HepG2 (cell line): ENCODE data around the gene PTMA. TPM values are rescaled to one million over a fixed set of nuclear protein-coding genes. Genes with fewer than 3 reads are reported as not detected.

Experiments used
- AGO1 ChIP-seq: fragments of 200-400 bp; formaldehyde crosslinking; IDR thresholded peaks from 2 replicates; pipeline ENCODE4 v1.6.1; 2017; ENCODE audit warnings: mild to moderate bottlenecking, low read depth, low read length, moderate library complexity; ENCODE audit not compliant: poor library complexity, severe bottlenecking
- ELF3 ChIP-seq: IDR thresholded peaks from 2 replicates; pipeline ENCODE4 v1.6.1; 2016; ENCODE audit warnings: missing genetic modification reagents, missing compliant biosample characterization
- HOXA5 ChIP-seq: sonication (generic); formaldehyde crosslinking; IDR thresholded peaks from 2 replicates; pipeline ENCODE4 v1.4.0; 2020; ENCODE audit warnings: missing genetic modification reagents
- MATR3 ChIP-seq: sonication (generic); formaldehyde crosslinking; IDR thresholded peaks from 2 replicates; pipeline ENCODE4 v1.4.0; 2020; ENCODE audit warnings: missing genetic modification reagents
- NFIB ChIP-seq: sonication (generic); formaldehyde crosslinking; IDR thresholded peaks from 2 replicates; pipeline ENCODE4 v1.9.0; 2021; ENCODE audit warnings: missing genetic modification reagents, mild to moderate bottlenecking, borderline replicate concordance
- SMARCC2 ChIP-seq: fragments of 450-650 bp; IDR thresholded peaks from 2 replicates; pipeline ENCODE4 v1.6.1; 2017; ENCODE audit warnings: antibody characterized with exemption, mild to moderate bottlenecking
- SMARCE1 ChIP-seq: fragments of 450-650 bp; IDR thresholded peaks from 2 replicates; pipeline ENCODE4 v1.6.1; 2017; ENCODE audit warnings: borderline replicate concordance
- SNAPC2 ChIP-seq: sonication (generic); formaldehyde crosslinking; IDR thresholded peaks from 2 replicates; pipeline ENCODE4 v1.8.1; 2022; ENCODE audit warnings: mild to moderate bottlenecking, missing genetic modification reagents
- TBX2 ChIP-seq: sonication (generic); formaldehyde crosslinking; IDR thresholded peaks from 2 replicates; pipeline ENCODE4 v1.5.0; 2020; ENCODE audit warnings: missing genetic modification reagents, mild to moderate bottlenecking, borderline replicate concordance
- ZNF264 ChIP-seq: sonication (generic); formaldehyde crosslinking; IDR thresholded peaks from 2 replicates; pipeline ENCODE4 v1.4.0; 2020; ENCODE audit warnings: missing genetic modification reagents
- polyA plus RNA-seq, 8 experiments: library from polyadenylated mRNA; depleted of rRNA in 3 of 8; stranded (reverse) in 7 of 8; unstranded in 1 of 8; fragments of >200 nt; fragmentation: Illumina TruSeq in 4 of 8; extraction: Trizol in 4 of 8; gene quantifications; 2 replicates each; pipeline versions ENCODE4 v1.2.1 to v1.2.3, GENCODE V29; 2011 to 2016; ENCODE audit warnings: low read depth in 4 of 8, missing spikeins in 1 of 8, mixed read lengths in 1 of 8; ENCODE audit not compliant: insufficient read depth in 1 of 8
- total RNA-seq, 5 experiments: library from RNA; depleted of rRNA; stranded (reverse); fragments of >200 nt; fragmentation: Illumina TruSeq; extraction: Trizol; gene quantifications; 2 replicates each; pipeline ENCODE4 v1.2.3, GENCODE V29; 2016; ENCODE audit warnings: low read depth in 1 of 5
- TF ChIP-seq, protein P1 (sequence below): sonication (generic); formaldehyde crosslinking; IDR thresholded peaks from 2 replicates; pipeline ENCODE4 v1.4.0; 2020; ENCODE audit warnings: missing genetic modification reagents, mild to moderate bottlenecking, borderline replicate concordance
- TF ChIP-seq, protein P2 (sequence below): sonication (generic); formaldehyde crosslinking; IDR thresholded peaks from 2 replicates; pipeline ENCODE4 v1.4.0; 2020; ENCODE audit warnings: missing genetic modification reagents, mild to moderate bottlenecking, borderline replicate concordance
- TF ChIP-seq, protein P3 (sequence below): sonication (generic); formaldehyde crosslinking; IDR thresholded peaks from 2 replicates; pipeline ENCODE4 v1.5.0; 2020; ENCODE audit warnings: mild to moderate bottlenecking, missing genetic modification reagents
- TF ChIP-seq, protein P4 (sequence below): sonication (generic); formaldehyde crosslinking; IDR thresholded peaks from 2 replicates; pipeline ENCODE4 v1.8.1; 2023; ENCODE audit warnings: mild to moderate bottlenecking, inconsistent platforms, moderate library complexity, missing genetic modification reagents, borderline replicate concordance
- TF ChIP-seq, protein P5 (sequence below): sonication (generic); formaldehyde crosslinking; IDR thresholded peaks from 2 replicates; pipeline ENCODE4 v1.5.0; 2020; ENCODE audit warnings: mild to moderate bottlenecking, missing genetic modification reagents, moderate library complexity

Gene PTMA
- total and polyA plus RNA-seq, 2 of the 13 experiments (the other 11 are each of a cell fraction or from before 2014, with no cell fraction given), result 190 to 1,086 TPM

DNA sequence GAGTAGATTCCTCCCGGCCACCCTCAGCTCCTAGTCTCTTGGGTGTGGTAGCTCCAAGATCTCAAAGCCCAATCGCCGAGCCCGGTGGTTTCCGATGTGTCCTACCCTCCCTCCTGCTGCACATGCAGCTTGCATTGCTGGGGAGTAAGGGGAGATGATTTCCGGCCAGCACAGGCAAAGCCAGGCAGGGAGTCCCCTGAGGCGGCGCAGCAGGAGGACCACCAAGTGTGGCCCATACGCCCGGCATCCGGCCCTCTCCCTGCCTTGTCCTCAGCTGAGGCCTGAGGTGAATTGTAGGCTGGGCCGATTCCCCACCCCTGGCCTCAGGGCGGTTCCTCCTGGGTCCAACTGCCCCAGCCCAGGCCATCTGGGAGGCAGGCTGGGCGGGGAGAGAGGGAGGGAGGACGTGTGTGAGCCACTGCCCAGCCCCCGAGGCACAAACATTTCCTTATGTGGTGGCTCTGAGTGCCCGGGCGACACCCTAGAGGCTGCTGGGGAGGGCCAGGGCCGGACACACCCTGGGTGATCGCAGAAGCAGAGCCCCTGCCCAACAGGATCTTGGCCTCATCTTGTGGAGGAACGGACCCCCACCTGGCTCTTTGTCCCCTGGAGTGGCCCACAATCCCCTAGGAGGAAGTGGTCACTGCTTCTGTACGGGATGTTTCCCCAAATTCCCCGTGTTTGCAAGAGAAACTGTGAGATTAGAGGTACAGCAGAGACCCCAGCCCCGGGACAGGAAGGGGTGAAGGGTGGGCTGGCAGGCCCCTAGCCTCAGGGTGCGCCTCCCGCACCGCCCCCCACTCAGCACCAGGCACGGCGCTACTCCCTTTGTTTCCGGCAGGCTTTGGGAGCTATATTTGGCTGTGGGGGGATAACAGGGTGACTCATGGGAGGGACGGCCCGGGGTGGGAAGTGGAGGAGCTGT lies 41.9 kb upstream of the PTMA start (continued):
- TF ChIP-seq, protein P1, sequence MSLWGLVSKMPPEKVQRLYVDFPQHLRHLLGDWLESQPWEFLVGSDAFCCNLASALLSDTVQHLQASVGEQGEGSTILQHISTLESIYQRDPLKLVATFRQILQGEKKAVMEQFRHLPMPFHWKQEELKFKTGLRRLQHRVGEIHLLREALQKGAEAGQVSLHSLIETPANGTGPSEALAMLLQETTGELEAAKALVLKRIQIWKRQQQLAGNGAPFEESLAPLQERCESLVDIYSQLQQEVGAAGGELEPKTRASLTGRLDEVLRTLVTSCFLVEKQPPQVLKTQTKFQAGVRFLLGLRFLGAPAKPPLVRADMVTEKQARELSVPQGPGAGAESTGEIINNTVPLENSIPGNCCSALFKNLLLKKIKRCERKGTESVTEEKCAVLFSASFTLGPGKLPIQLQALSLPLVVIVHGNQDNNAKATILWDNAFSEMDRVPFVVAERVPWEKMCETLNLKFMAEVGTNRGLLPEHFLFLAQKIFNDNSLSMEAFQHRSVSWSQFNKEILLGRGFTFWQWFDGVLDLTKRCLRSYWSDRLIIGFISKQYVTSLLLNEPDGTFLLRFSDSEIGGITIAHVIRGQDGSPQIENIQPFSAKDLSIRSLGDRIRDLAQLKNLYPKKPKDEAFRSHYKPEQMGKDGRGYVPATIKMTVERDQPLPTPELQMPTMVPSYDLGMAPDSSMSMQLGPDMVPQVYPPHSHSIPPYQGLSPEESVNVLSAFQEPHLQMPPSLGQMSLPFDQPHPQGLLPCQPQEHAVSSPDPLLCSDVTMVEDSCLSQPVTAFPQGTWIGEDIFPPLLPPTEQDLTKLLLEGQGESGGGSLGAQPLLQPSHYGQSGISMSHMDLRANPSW, result no peak
- TF ChIP-seq NFIB (CRISPR knock-in tag) (no peak), ELF3 (CRISPR knock-in tag) (peak; percentile 70), AGO1 (no peak), SMARCC2 (no peak), ZNF264 (CRISPR knock-in tag) (no peak), SMARCE1 (no peak), TBX2 (CRISPR knock-in tag) (peak; percentile 67; the same call in 1 of the 2 replicates), SNAPC2 (CRISPR knock-in tag) (no peak), HOXA5 (no peak; the same call in 1 of the 2 replicates), MATR3 (CRISPR knock-in tag) (no peak)
- TF ChIP-seq, protein P2, sequence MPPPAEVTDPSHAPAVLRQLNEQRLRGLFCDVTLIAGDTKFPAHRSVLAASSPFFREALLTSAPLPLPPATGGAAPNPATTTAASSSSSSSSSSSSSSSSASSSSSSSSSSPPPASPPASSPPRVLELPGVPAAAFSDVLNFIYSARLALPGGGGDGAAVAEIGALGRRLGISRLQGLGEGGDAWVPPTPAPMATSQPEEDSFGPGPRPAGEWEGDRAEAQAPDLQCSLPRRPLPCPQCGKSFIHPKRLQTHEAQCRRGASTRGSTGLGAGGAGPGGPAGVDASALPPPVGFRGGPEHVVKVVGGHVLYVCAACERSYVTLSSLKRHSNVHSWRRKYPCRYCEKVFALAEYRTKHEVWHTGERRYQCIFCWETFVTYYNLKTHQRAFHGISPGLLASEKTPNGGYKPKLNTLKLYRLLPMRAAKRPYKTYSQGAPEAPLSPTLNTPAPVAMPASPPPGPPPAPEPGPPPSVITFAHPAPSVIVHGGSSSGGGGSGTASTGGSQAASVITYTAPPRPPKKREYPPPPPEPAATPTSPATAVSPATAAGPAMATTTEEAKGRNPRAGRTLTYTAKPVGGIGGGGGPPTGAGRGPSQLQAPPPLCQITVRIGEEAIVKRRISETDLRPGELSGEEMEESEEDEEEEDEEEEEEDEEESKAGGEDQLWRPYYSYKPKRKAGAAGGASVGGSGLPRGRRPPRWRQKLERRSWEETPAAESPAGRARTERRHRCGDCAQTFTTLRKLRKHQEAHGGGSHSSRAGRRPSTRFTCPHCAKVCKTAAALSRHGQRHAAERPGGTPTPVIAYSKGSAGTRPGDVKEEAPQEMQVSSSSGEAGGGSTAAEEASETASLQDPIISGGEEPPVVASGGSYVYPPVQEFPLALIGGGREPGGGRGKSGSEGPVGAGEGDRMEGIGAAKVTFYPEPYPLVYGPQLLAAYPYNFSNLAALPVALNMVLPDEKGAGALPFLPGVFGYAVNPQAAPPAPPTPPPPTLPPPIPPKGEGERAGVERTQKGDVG (CRISPR knock-in tag), result peak; percentile 17; the same call in 1 of the 2 replicates
- TF ChIP-seq, protein P3, sequence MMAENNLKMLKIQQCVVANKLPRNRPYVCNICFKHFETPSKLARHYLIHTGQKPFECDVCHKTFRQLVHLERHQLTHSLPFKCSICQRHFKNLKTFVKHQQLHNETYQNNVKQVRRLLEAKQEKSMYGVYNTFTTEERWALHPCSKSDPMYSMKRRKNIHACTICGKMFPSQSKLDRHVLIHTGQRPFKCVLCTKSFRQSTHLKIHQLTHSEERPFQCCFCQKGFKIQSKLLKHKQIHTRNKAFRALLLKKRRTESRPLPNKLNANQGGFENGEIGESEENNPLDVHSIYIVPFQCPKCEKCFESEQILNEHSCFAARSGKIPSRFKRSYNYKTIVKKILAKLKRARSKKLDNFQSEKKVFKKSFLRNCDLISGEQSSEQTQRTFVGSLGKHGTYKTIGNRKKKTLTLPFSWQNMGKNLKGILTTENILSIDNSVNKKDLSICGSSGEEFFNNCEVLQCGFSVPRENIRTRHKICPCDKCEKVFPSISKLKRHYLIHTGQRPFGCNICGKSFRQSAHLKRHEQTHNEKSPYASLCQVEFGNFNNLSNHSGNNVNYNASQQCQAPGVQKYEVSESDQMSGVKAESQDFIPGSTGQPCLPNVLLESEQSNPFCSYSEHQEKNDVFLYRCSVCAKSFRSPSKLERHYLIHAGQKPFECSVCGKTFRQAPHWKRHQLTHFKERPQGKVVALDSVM (CRISPR knock-in tag), result 0 out of 2 replicates have a peak, but pooled peaks have one; percentile 42
- TF ChIP-seq, protein P4, sequence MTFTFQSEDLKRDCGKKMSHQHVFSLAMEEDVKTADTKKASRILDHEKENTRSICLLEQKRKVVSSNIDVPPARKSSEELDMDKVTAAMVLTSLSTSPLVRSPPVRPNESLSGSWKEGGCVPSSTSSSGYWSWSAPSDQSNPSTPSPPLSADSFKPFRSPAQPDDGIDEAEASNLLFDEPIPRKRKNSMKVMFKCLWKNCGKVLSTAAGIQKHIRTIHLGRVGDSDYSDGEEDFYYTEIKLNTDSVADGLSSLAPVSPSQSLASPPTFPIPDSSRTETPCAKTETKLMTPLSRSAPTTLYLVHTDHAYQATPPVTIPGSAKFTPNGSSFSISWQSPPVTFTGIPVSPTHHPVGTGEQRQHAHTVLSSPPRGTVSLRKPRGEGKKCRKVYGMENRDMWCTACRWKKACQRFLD, result no peak
- TF ChIP-seq, protein P5, sequence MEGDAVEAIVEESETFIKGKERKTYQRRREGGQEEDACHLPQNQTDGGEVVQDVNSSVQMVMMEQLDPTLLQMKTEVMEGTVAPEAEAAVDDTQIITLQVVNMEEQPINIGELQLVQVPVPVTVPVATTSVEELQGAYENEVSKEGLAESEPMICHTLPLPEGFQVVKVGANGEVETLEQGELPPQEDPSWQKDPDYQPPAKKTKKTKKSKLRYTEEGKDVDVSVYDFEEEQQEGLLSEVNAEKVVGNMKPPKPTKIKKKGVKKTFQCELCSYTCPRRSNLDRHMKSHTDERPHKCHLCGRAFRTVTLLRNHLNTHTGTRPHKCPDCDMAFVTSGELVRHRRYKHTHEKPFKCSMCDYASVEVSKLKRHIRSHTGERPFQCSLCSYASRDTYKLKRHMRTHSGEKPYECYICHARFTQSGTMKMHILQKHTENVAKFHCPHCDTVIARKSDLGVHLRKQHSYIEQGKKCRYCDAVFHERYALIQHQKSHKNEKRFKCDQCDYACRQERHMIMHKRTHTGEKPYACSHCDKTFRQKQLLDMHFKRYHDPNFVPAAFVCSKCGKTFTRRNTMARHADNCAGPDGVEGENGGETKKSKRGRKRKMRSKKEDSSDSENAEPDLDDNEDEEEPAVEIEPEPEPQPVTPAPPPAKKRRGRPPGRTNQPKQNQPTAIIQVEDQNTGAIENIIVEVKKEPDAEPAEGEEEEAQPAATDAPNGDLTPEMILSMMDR (CRISPR knock-in tag), result no peak
